SK-N-SH (cell line): Measurements from ENCODE around the gene KIRREL2. TPM values are rescaled to one million over a fixed set of nuclear protein-coding genes. Genes with fewer than 3 reads are reported as not detected.
"Not testable (repeated sequence)": the region's sequence is repeated elsewhere in the genome, so short reads cannot be mapped to it uniquely, and the experiment has no call there.

Experiments
- CTCF ChIA-PET: fragments of 300-600, 350-600 bp; formaldehyde crosslinking; extraction: SDS; loops from one replicate; lab custom pipeline; 2021; lab: Yijun Ruan, JAX
- POLR2A ChIA-PET: fragments of 350-600 bp; sonication (Branson Sonifier 250); formaldehyde crosslinking; extraction: SDS; loops from one replicate; lab custom pipeline; 2020; ENCODE audit warnings: antibody characterized with exemption, inconsistent platforms; lab: Yijun Ruan, JAX
- DNase-seq: peaks from one replicate; pipeline ENCODE4 v3.0.0; 2012
- H2AFZ ChIP-seq: fragments of 200-600 bp; sonication (generic); 2 replicates; pipeline ENCODE4 v1.8.1; 2016; ENCODE audit warnings: antibody characterized with exemption, mild to moderate bottlenecking, low read depth
- H3F3A ChIP-seq: fragments of 200-600 bp; sonication (generic); replicated peaks from 2 replicates; pipeline ENCODE3; 2016; ENCODE audit warnings: antibody characterized with exemption, mild to moderate bottlenecking; ENCODE audit not compliant: insufficient read depth
- H3K27ac ChIP-seq, 2 experiments: fragments of 200-500 bp in 1 of 2; fragments of 200-600 bp in 1 of 2; sonication (Bioruptor generic) in 1 of 2; sonication (generic), shearing (Covaris generic) in 1 of 2; 2 replicates each; pipeline versions ENCODE4 v1.5.1 to v1.6.1; 2014 to 2016; ENCODE audit warnings: low read depth in 2 of 2, inconsistent platforms in 1 of 2, low read length in 1 of 2, mild to moderate bottlenecking in 1 of 2, mixed read lengths in 1 of 2
- H3K27me3 ChIP-seq: fragments of 200-600 bp; sonication (generic), shearing (Covaris generic); 2 replicates; pipeline ENCODE4 v1.6.1; 2016; ENCODE audit warnings: mixed run types; ENCODE audit not compliant: insufficient read depth
- H3K36me3 ChIP-seq, 2 experiments: fragments of 200-500 bp in 1 of 2; fragments of 200-600 bp in 1 of 2; sonication (Bioruptor generic) in 1 of 2; sonication (generic) in 1 of 2; replicated peaks in 1 of 2; 2 replicates each; pipeline versions ENCODE3 to v1.5.1; 2014 to 2016; ENCODE audit warnings: low read length in 1 of 2, mild to moderate bottlenecking in 1 of 2; ENCODE audit not compliant: insufficient read depth in 2 of 2, control insufficient read depth in 1 of 2
- H3K4me1 ChIP-seq, 2 experiments: fragments of 200-500 bp in 1 of 2; fragments of 200-600 bp in 1 of 2; sonication (Bioruptor generic) in 1 of 2; sonication (generic), shearing (Covaris generic) in 1 of 2; 2 replicates each; pipeline versions ENCODE4 v1.5.1 to v1.6.1; 2014 to 2016; ENCODE audit warnings: low read depth in 1 of 2, low read length in 1 of 2, mixed run types in 1 of 2; ENCODE audit not compliant: insufficient read depth in 2 of 2, control insufficient read depth in 1 of 2
- H3K4me2 ChIP-seq: fragments of 200-600 bp; sonication (generic), shearing (Covaris generic); 2 replicates; pipeline ENCODE4 v1.6.1; 2017; ENCODE audit warnings: mixed run types
- H3K4me3 ChIP-seq, 2 experiments: fragments of 200-500 bp in 1 of 2; fragments of 200-600 bp in 1 of 2; sonication (Bioruptor generic) in 1 of 2; sonication (generic), shearing (Covaris generic) in 1 of 2; 2 replicates each; pipeline versions ENCODE4 v1.5.1 to v1.8.1; 2014 to 2016; ENCODE audit warnings: low read depth in 2 of 2, inconsistent platforms in 1 of 2, low read length in 1 of 2, mild to moderate bottlenecking in 1 of 2, mixed read lengths in 1 of 2, moderate library complexity in 1 of 2
- H3K79me2 ChIP-seq: fragments of 200-600 bp; sonication (generic); 2 replicates; pipeline ENCODE4 v1.8.1; 2017; ENCODE audit warnings: mild to moderate bottlenecking; ENCODE audit not compliant: insufficient read depth
- H3K9ac ChIP-seq: fragments of 200-600 bp; sonication (generic); 2 replicates; pipeline ENCODE4 v1.6.1; 2017; ENCODE audit warnings: mixed run types
- H3K9me2 ChIP-seq: fragments of 200-600 bp; sonication (generic); 2 replicates; pipeline ENCODE4 v1.6.1; 2017; ENCODE audit warnings: mixed run types
- H3K9me3 ChIP-seq: fragments of 200-600 bp; sonication (generic); 2 replicates; pipeline ENCODE4 v1.6.1; 2017; ENCODE audit warnings: mixed run types, mild to moderate bottlenecking, moderate library complexity
- H4K20me1 ChIP-seq: fragments of 200-600 bp; sonication (generic); 2 replicates; pipeline ENCODE4 v1.6.1; 2017; ENCODE audit warnings: mild to moderate bottlenecking, mixed run types; ENCODE audit not compliant: insufficient read depth
- CHD2 ChIP-seq: fragments of 150-350 bp; IDR thresholded peaks from 2 replicates; pipeline ENCODE4 v1.6.1; 2018; ENCODE audit warnings: low read length; ENCODE audit not compliant: partially characterized antibody
- FOXJ3 ChIP-seq: sonication (generic); formaldehyde crosslinking; IDR thresholded peaks from 2 replicates; pipeline ENCODE4 v1.5.1; 2020; ENCODE audit warnings: mild to moderate bottlenecking, missing genetic modification reagents
- GABPA ChIP-seq: IDR thresholded peaks from 2 replicates; pipeline ENCODE4 v1.4.0; 2012; ENCODE audit warnings: low read depth, mild to moderate bottlenecking
- JUND ChIP-seq: IDR thresholded peaks from 2 replicates; pipeline ENCODE4 v1.4.0; 2012
- PBX3 ChIP-seq: IDR thresholded peaks from 2 replicates; pipeline ENCODE4; 2012
- TCF12 ChIP-seq: IDR thresholded peaks from 2 replicates; pipeline ENCODE4 v1.4.0; 2012
- YY1 ChIP-seq: IDR thresholded peaks from 2 replicates; pipeline ENCODE4 v1.4.0; 2012; ENCODE audit warnings: low read depth, mild to moderate bottlenecking
- WGBS: methylation state at CpG from one replicate; pipeline ENCODE4 v1.1.6; 2017; ENCODE audit warnings: low lambda C conversion rate; 5-methylcytosine and 5-hydroxymethylcytosine counted together
- polyA plus RNA-seq, 3 experiments: library from polyadenylated mRNA; depleted of rRNA; stranded (reverse); fragments of >200 nt; gene quantifications; 2 replicates each; pipeline ENCODE4 v1.2.3, GENCODE V29; 2012

KIRREL2 gene
- polyA plus RNA-seq, 1 of the 3 experiments (the other 2 are of a cell fraction): 0.21 TPM

DNA sequence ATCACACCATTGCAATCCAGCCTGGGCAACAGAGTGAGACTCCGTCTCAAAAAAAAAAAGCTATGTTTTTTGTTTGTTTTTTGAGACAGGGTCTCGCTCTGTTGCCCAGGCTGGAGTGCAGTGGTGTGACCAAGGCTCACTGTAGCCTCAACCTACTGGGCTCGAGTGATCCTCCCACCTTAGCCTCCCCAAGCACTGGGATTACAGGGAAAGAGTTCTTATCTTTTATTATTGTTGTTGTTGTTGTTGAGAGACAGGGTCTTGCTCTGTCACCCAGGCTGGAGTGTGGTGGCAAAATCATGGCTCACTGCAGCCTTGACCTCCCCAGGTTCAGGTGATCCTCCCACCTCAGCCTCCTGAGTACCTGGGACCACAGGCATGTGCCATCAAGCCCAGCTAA lies 35.1 kb downstream of the KIRREL2 start:
- DNase-seq, H4K20me1 ChIP-seq, H3K4me2 ChIP-seq, H3K9me2 ChIP-seq, H3K27ac ChIP-seq, H3K27me3 ChIP-seq, H3F3A ChIP-seq, H3K9me3 ChIP-seq, H3K9ac ChIP-seq, H3K4me1 ChIP-seq, H3K79me2 ChIP-seq, POLR2A ChIA-PET, H2AFZ ChIP-seq, H3K4me3 ChIP-seq: not testable (repeated sequence)
- H3K36me3 ChIP-seq: peaks cover 8 to 14% of the 10 kb centered on the region in 2 experiments
- CTCF ChIA-PET: interaction anchor here (4.6 kb wide), 1 partner anchor 10 kb away, joined by 21 read pairs; no protein-coding TSS in a partner anchor
- 95% methylated on average over 3 of the region's 3 CpGs for WGBS

- no peak for TF ChIP-seq JUND
- TF ChIP-seq PBX3: no peak
- TF ChIP-seq YY1: no peak
- TF ChIP-seq GABPA: no peak
- TF ChIP-seq TCF12: no peak
- 100% methylated on average over 2 of the region's 2 CpGs for WGBS
- no peak for DNase-seq
Measured at GRCh38 chr19:35894342-35894741, 37.6 kb downstream of the KIRREL2 start.

GRCh38 chr19:35895911-35896642 lies 39.4 kb downstream of the KIRREL2 start:
- CTCF ChIA-PET: interaction anchor here (3.0 kb wide), 1 partner anchor 36 kb away, joined by 11 read pairs; no protein-coding TSS in a partner anchor
- peaks cover 11% of the 10 kb centered on the region; the same call in 1 of the 2 replicates for H3K79me2 ChIP-seq
- H3K27me3 ChIP-seq: no peaks in the 10 kb centered on the region
- no peak for DNase-seq
- TF ChIP-seq FOXJ3 (CRISPR knock-in tag) (no peak), CHD2 (no peak)
- TF ChIP-seq, all 33 proteins: peak for 0
- no peak overlapping the region for H3K27ac ChIP-seq
- WGBS: 87% methylated on average over 14 of the region's 21 CpGs
- no peaks in the 10 kb centered on the region for H3K9me3 ChIP-seq
- H4K20me1 ChIP-seq: no peaks in the 10 kb centered on the region
- H3K4me2 ChIP-seq: no peak overlapping the region
- POLR2A ChIA-PET: interaction anchor here (1.2 kb wide), 1 partner anchor 219 kb away, joined by 3 read pairs; the partner anchor contains the start of genes POLR2I and TBCB
- H3K9me2 ChIP-seq: no peaks in the 10 kb centered on the region
- H3F3A ChIP-seq: peaks cover 3% of the 10 kb centered on the region
- H3K4me1 ChIP-seq: peaks cover 5 to 8% of the 10 kb centered on the region in 2 experiments; a peak in 3 of 4 replicates
- no peak overlapping the region for H2AFZ ChIP-seq
- H3K4me3 ChIP-seq: no peak overlapping the region
- H3K36me3 ChIP-seq: peaks cover 0 to 10% of the 10 kb centered on the region in 2 experiments
- H3K9ac ChIP-seq: no peak overlapping the region

More at GRCh38 chr19:35894342-35894741, 37.6 kb downstream of the KIRREL2 start:
- Histone ChIP-seq H3K9me2 (no peaks in the 10 kb centered on the region), H3K4me2 (no peak overlapping the region), H3K4me3 (no peak overlapping the region), H3K27ac (no peak overlapping the region), H3F3A (no peaks in the 10 kb centered on the region), H3K4me1 (peaks cover 4 to 5% of the 10 kb centered on the region in 2 experiments; a peak in 1 of 4 replicates), H3K79me2 (peaks cover 11% of the 10 kb centered on the region; the same call in 1 of the 2 replicates), H3K36me3 (peaks cover 0 to 12% of the 10 kb centered on the region in 2 experiments), H3K9me3 (no peaks in the 10 kb centered on the region), H4K20me1 (no peaks in the 10 kb centered on the region), H3K27me3 (no peaks in the 10 kb centered on the region), H2AFZ (no peak overlapping the region), H3K9ac (no peak overlapping the region)
- ChIA-PET POLR2A (no interaction called here), CTCF (interaction anchor here (1.7 to 4.6 kb wide), 2 partner anchors 13 to 38 kb away, joined by 4 to 21 read pairs; no protein-coding TSS in a partner anchor)
